Activated T-helper 1 cell treated with anti-CD3 and anti-CD28 coated beads, Interleukin-2, amount 50 U/mL, for 16 hours (primary cell): ENCODE results near the gene GAS6.

Source experiments
- DNase-seq, 2 donors: peaks; one replicate each; pipeline ENCODE4 v3.0.0-alpha.2; 2020; ENCODE audit warnings: low read depth in 1 of 2, low spot score in 1 of 2

The GAS6 gene

DNA sequence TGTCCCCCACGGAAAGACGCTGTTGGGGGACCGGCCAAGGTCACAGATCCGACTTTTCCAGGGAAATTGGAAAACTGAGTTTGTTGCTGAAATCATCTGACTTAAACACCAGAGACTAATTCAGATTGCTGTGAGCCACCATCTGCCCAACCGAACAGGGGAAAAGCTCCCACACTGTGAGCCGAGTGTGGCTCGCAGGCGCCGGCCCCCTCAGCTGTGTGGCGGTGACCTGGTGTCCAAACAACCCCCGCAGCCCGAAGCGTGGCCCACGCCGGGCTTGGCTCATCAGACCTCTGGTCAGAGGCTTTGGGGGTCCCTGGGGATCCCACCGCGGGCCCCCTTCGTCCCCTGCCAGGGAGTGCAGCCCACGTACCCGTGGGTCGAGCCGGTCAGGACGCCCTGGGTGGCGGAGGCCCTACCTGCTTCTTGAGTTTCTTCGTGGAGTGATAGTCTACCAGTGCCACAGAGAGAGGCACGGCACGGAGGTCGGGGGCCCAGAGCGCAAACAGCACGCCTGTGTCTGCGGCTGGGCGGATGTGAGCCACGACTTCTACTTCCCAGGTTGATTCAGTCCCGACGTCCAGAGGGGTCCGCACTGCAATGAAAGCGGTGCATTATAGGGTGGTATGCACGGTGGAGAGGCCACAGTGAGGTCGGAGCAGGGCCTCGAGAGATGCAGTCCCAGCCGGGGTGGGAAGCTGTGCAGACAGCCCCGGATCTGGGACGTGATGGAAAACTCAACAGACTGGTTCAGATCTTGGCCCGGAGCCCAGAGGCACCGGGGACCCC lies 40.7 kb downstream of the GAS6 start:
- no peak for DNase-seq

DNA sequence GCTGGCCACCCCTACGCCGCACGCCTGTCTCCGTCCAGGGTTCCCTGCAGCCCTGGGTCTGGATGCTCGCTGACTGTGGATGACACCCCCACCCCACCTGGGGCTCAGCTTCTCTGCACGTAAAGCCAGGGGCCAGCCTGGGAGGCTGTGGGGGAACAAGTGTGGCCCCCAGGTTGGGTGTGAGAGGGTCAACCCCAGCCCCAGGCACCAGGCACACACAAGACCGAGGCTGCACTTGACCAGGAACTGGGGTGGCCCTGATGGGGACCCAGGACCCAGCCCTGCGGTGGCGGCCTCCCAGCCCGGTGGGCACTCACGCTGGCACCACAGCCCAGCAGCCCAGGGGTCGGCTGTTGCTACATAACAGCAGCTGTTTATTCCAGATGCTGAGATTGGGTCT lies 41.6 kb downstream of the GAS6 start:
- no peak for DNase-seq

DNA sequence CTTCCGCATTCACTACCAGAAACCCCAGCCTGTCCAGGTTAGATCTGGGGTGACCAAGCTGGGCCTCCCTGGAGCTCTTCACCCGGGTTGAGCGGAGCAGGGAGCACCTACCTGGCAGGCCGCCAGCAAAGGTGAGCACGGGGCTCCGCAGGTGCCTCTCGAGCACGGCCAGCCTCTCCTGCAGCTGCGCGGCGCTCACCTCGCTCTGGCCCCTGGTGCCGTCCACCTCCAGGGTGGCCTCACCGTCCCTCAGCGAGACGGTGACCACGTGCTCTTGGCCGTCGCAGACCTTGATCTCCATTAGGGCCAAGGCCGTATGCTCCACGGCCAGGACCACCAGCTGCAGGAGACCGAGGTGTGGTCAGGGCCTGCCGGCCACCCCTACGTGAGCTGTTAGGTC lies 42.0 kb downstream of the GAS6 start:
- DNase-seq: no peak

DNA sequence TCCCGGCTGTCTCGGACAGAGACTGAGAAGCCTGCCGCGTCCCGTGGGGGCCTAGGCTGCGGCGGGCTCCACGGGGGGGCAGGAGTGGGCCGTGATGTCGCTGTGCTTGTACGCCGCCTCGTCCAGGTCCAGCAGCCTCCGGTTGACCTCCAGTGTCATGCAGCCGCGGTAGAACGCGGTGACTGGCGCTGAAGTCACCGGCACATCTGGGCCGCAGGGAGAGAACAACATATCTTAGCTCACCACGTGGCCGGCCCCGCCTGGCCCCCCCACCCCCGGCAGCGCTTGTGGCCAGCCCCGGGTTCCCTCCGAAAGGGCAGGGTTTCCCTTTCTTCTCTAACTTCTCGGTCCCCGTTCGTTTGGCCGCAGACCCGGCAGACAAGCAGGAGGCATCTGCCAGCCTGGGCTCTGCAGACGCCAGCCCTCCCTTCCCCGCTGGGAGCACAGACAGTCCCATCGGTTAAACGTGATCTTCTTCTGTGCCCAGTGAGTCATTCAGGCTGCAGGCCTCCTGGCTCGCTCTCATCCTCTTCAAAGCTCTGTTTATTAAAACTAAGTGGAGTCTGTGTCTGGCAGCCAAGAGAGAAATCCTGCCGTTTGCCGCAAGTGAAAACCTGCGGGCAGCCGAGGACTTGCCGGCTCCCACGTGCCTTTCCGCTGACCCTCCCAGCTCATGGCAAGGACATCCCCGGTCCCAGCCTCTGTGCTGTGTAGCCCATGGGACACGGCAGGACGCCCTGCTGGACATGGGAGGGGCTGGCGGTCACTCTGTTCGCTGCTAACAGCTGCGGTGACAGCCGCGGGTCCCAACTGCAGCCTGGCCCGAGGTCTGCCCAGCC lies 42.8 kb downstream of the GAS6 start:
- no peak for DNase-seq

DNA sequence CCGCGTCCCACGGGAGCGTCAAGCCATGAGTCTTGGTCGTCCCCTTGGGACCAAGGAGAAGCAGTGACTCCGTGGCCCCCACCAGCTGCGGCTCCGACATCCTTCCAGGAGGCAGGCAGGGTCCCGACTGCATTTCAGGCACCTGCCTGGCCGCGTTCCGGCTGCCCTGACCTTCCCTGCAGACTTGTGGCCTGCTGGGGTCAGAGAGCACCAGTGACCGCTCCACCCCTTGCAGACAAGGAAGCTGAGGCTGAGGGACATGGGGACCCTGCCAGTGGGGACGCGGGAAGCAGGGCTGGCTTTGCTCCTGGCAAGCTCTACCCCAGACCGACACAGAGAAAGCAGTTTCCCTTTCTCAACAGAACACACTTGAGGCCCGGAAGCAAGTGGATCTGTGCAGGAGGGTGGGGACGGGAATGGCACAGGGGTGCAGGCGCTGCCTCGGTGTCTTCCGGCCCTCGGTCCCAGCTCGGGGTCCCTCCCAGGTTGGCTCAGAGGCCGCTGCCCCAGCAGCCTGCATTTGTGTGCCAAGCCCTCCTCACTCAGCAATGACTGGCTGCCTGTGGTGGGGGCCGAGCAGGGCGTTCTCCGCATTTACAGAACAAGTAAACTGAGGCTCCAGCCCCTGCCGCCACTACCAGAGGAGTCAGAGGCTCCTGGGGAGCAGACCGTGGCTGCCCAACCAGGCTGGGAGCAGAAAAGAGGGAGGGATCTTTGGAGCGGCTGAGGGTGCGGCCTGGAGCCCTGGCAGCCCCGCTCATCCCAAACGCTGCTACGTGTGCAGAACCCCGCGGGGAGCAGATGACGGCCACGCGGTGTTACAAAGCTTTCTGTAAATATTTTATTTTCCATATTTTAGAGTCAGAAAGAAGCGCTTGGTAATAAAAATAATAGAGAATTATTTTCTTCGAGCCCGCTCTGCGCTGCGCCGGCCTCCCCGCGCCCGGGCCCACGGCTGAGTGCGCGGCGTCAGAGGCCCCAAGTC lies 43.9 kb downstream of the GAS6 start:
- no peak for DNase-seq

DNA sequence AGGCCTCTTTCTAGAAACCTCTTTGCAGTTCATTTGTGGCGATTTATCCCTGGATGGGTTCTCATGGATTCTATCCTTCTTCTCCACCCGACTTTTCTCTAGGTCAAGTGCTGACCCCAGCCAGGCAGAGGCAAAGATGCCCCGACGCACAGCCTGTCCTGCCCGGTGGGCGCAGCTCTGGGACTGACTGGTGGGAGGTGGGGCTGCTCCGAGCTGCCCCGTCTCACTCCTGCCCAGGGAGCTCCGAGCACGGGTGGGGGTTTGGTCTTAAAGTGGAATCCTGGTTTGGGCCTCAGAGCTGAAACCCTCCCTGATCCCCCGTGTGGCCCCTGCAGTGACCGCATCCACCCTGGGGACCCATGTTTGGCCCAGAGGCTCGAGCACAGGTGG lies 44.5 kb downstream of the GAS6 start:
- DNase-seq: no peak

DNA sequence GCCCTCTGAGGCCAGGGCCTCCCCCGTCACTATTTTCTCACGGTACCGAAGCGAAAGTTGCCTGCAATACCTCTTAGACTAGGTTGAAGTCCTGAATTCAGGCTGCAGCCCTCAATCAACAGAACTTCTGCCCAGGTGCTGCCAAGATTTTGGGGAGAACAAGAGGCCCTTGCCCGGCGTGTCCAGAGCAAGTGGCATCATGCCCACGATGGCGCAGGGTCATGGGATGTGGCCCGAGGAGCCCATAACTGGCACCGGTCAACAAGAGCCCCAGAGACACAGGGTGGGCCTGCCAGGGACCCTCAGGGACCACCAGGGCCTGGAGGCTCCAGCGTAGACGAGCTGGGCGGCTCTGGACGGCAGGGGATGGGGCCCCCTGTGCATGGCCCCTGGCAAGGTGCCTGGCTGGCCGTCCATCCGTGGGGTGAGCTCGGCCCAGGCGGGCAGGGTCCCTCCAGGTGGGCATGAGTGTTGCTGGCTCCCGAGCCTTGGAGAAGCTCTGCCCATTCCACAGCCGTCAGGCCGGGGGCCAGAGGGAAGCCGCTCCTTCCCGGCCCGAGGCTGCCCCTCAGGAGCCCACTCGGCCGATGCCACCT lies 45.1 kb downstream of the GAS6 start:
- no peak for DNase-seq

DNA sequence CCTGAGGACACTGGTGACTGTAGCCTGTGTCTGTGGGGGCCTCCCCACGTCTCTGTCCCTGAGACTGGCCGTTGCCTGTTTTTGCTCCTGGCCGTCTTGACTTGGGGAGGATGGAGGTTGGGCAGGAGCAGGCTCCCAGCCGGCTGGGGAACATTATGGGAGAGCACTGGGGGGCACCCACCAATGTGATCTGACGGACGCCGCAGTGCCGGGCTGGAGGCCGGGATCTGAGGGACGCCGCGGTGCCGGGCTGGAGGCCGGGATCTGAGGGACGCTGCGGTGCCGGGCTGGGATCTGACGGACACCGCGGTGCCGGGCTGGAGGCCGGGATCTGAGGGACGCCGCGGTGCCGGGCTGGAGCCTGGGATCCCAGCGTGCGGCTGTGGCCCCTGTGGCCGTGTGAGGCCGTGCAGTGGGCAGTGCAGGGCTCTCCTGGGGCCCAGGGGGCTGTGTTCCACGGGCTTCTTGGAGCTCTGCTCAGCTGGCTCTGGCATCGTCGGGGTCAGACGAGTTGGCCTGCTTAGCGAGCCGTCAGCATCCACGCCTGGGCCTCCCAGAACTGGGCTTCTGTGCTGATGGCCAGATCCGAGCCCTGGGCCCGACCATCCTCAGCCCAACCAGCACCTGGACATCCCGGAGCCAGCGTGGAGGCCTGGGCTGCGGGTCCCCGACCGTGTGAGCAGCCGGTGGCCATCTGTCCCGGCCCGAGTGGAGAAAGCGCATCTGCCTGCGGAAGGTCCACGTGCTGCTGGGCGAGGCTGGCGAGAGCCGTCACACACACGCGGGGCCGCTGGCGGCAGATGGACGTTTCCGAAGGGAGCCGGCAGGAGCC lies 45.8 kb downstream of the GAS6 start:
- no peak for DNase-seq

DNA sequence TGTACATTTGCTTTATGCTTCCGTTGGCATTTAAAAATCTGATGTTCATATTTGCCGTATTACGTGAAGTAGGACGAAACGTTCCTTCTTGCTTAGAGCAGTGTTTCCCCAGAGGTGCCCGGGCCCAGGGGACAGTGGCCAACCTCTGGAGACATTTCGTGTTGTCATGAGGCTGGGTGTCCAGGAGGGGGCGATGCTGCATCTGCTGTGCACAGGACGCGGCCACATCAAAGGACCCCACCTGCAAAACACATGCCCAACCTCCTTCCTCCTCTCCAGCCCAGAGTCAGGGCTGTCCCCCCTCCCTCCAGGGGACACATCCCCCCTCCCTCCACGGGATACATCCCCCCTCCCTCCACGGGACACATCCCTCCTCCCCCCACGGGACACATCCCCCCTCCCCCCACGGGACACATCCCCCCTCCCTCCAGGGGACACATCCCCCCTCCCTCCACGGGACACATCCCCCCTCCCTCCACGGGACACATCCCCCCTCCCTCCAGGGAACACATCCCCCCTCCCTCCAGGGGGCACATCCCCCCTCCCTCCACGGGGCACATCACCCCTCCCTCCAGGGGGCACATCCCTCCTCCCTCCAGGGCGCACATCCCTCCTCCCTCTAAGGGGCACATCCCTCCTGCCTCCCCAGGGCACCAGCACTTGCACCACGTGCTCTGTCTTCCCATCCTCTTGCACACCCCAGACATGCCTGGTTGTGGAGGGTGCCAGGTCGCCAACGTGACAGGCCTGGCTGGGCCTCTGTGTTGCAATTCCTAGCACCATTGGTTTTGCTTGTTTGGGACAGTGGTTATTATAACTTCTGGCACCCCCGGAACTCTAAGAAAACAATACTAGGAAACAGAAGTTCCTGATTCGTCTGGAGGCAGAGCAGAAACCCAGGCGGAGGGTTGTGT lies 46.7 kb downstream of the GAS6 start:
- peak; percentile 76 to 80 for DNase-seq

DNA sequence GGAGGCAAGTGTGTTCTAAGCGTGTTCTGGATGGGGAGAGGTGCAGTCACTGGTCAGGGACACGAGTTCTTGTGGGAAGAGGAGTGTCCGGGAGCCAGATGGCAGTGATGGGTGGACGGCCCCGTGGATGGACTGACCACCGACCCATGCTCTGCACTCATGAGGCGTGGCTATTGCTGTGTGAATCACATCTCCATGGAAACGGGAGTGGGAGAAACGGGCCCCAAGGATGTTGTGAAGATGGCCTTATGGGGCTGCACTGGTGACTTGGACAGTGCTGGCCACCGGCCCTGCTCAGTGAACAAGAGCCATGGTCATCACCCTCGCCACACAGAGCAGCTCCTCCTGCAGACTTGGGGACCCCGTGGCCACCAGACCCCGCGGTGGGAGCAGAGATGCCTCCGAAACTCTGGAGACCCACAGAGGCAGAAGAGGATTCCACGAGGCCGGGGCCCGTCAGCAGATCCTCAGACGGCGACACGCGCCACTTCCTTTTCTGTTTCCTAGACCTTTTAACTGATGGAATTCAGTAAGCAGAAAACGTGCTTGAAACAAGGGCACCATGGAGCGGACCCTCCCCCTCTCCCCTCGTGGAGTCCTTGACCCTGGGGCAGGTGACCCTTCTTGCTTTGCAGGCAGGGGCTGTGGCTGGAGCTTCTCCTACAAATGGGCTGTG lies 47.5 kb downstream of the GAS6 start:
- DNase-seq: no peak

DNA sequence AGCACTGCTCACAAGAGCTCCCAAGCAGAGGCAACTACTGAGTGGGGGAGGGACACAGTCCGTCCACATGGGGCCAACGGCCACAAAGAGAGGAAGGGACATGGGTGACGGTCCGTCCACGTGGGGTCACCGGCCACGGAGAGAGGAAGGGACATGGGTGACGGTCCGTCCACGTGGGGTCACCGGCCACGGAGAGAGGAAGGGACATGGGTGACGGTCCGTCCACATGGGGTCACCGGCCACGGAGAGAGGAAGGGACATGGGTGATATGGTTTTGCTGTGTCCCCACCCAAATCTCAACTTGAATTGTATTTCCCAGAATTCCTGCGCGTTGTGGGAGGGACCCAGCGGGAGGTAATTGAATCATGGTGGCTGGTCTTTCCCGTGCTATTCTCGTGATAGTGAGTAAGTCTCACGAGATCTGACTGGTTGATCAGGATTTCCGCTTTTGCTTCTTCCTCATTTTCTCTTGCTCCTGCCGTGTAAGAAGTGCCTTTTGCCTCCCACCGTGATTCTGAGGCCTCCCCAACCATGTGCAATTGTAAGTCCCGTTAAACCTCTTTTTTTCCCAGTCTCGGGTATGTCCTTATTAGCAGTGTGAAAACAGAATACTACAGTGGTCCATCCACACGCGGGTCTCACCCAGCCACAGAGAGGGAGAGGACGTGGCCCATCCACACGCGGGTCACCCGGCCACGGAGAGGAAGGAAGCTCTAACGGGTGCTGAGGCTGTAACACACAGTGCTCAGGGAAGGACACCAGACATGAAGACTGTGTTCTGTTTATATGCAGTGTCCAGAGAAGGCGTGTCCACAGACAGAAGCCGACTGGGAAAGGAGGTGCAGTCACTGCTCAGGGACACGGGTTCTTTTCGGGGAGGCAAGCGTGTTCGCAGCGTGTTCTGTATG lies 48.5 kb downstream of the GAS6 start:
- DNase-seq: no peak

DNA sequence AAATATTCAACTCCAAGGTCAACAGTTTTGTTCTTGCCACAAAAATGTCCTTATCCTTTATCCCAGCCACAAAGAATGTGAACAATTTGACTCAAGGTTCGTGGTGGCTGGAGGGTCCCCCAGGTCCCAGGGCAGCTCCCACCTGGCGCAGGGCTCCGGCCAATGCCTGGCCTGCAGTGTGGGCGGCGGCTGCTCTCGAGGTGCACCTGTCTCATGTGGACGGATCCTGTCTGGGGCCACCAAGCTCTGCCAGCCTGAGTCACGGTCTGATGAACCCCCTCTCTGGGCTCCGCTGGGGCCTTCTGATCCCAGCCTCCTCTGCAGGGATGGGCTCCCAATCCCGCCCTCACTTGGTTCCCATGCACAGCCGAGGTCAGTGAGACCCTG lies 49.4 kb downstream of the GAS6 start:
- no peak for DNase-seq

DNA sequence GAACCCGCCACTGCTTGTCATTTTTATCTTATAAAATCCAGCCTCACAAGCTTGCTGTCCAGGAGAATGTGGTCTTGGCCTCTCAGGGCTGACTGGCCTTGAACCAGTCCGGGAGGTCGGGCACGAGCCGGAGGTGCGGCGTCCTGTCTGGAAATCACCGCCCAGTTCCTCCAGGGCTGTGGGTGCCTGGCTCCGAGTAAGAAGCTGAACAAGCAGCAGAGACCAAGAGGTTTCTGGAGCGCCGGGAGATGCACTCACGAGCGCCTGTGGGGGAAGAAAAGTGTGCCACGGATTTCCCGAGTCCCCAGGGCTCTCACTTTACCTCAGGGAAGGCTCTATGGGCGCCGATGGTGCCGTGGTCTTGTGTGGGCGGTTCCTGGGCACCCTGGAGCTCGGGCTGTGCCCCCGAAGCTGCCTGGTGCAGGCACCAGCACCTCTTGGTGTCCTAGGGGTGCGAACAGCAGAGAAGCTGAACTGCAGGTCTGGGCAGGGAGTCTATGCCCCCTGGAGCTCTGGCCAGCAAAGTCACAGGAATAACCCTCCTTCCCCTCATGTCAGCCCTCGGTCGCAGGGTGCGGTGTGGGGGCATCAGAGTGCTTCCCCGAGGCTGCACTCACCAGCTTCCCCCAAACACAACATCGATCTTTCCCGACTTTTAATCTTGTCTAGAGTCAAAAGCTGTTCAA lies 50.0 kb downstream of the GAS6 start:
- no peak for DNase-seq

DNA sequence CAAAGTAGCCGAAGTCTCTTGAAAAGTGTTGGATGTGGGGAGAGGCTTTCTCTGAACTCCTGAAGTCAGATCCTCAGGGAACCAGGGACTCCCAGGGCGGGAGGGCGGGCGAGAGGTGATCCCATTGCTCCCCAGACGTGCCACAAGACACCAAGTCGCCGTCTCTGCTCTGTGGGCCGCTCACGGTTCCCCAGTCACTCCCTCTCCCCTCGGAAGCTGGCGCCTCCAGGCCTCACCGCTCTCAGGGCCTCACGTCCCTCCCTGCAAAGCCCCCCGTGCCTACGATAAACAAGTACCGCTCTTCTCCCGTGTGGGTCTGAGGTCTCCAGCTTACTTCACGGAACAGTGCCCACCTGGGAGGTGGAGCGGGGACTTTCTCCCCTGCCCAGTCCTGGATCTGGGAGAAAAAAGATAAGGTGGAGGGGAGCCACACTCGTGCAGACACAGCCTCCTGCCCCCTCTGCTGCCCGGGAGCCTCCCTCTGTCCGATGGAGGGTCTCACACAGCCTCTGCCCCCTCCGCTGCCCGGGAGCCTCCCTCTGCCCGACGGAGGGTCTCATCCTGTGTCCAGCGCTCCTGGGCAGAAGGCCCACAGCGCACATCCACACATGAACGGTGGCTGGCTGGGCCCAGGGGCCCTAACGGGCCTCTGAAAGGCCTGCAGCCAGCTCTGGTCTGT lies 50.7 kb downstream of the GAS6 start:
- DNase-seq: no peak

DNA sequence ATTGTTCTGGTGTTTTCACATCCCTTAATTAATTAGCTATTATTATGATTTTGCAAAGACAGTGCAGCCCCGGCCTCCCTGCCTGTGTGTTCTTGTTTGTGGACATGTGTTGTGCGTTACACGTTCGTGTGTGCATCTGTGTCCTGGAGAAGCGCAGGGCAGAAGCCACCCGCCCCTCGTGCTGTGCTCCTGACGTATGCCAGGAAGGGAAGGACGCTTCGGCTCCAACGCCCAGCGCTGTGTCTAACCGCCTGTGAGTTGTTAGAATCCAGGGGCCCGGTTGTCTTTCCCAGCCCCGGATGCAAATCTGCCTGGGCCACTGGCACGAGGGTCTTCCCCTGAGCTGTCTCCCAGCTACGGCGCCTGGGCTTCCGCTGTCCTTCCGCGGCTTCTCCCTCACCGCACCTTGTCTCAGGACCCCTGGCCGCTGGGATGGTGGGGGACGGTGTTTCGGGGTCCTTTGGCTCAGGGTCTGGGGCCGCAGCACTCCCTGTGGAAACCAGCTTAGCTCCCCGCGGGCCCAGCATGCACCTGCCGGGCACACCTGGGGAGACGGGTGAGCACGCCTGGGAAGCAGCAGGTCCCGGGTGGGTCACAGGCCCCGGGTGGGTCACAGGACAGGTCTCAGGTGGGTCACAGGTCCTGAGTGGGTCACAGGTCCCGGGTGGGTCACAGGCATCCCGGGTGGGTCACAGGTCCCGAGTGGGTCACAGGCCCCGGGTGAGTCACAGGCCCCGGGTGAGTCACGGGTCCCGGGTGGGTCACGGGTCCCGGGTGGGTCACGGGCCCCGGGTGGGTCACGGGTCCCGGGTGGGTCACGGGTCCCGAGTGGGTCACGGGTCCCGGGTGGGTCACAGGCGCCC lies 51.5 kb downstream of the GAS6 start:
- DNase-seq: no peak
